HG03159 (cell line): ENCODE results near the gene FBXL12.
A peak's percentile ranks its signal among the peaks of the same experiment; 100 is the strongest.
"Not testable (repeated sequence)": the region's sequence is repeated elsewhere in the genome, so short reads cannot be mapped to it uniquely, and the experiment has no call there.

ENCODE experiments used
- ATAC-seq: cut with Tn5 transposase; IDR thresholded peaks from one replicate; pipeline ENCODE4 v1.9.1; 2021; ENCODE audit warnings: mild to moderate bottlenecking, moderate library complexity; ENCODE audit not compliant: unreplicated experiment

FBXL12 gene

GRCh38 chr19:9818734-9819595 lies at the start of gene FBXL12:
FBXL12 (minus strand) TSS chr19:9819079; CDS start chr19:9818813, 266 bp downstream.
- peak; percentile 78 for ATAC-seq

- no peak for ATAC-seq
These were observed 47.0 kb upstream of the FBXL12 start for GRCh38 chr19:9865732-9866501.

DNA sequence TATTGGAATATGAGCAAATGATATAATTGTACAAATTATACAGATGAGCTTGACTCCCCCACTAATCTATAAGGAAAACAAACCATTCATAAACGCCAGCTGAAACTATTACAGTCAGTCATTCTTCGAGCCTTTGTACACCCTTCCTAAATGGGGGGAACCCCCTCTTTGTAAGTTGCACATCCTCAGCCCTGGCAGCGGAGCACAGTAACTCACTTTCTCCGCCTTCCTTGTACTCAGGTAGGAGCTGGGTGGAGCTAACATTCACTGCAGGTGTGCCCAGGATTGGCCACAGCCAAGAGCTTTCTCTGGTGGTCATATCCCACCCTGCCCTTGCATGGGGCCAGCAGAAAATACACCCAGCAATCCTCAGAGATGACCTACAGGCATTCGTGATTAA lies 44.9 kb upstream of the FBXL12 start:
- no peak for ATAC-seq

DNA sequence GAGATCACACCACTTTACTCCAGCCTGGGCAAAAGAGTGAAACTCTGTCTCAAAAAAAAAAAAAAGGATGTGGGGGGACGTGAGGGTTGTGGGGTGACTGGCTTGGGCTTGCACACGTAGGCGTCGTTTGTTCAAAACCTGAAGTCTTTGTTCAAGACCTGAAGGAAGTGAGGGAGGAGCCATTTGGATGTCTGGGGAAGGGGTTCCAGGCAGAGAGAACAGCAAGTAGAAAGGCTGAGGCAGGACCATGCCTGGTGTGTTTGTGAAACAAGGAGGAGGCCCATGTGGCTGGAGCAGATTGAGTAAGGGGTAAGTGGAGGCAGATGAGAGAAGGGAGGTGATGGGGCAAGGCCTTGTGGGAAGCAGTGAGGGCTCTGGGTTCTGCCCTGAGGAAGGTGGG lies 44.1 kb upstream of the FBXL12 start:
- no peak for ATAC-seq

DNA sequence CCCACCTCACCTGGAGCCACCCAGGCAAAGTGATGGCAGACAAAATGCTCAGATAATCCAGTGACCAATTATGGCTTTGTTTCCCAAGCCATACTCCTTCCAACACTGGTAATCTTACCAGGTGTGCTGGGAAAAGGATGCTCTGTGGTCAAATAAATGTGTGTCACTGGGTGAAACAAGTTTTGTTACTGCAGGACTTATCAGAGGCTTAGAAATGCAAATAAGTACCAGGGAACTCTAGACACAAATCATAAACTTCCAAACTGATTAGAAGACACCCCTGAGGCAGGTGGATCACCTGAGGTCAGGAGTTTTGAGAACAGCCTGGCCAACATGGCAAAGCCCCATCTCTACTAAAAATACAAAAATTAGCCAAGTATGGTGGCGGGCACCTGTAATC lies 42.6 kb upstream of the FBXL12 start:
- no peak for ATAC-seq

GRCh38 chr19:9860407-9860806 lies 41.5 kb upstream of the FBXL12 start:
- no peak for ATAC-seq

- ATAC-seq, result no peak
These were observed 39.9 kb upstream of the FBXL12 start for GRCh38 chr19:9858766-9859165.

- ATAC-seq, result no peak
These were observed 39.3 kb upstream of the FBXL12 start for GRCh38 chr19:9857920-9858746.

DNA sequence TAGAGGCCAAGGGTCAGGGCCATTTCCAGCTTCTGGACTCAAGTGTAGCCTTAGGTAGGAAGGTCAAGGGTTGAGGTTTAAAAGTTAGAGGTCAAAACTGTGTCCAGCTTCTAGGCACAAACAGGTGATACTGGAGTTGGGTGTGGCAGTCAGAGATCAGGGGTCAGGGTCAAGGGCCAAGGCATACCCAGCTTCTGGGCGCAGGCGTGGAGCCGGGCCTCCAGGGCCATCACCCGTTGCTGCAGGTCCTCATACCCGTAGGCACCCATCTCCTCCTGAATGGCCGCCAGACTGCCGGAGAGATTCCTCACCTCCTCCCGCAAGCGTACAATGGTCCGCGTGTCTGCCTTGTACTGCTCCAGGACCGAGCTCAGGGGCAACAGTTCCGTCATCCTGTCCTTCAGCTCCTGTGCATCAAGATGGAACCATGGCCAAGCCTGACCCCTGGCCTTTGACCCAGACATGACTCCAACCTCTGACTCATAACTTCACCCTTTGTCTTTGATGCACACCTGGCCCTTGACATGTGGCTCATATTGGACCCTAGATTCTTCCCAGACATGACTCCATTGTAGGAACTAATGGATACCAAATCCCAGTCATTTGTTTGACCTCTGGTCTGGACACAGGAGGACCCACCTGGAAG lies 38.3 kb upstream of the FBXL12 start:
- ATAC-seq, result no peak

DNA sequence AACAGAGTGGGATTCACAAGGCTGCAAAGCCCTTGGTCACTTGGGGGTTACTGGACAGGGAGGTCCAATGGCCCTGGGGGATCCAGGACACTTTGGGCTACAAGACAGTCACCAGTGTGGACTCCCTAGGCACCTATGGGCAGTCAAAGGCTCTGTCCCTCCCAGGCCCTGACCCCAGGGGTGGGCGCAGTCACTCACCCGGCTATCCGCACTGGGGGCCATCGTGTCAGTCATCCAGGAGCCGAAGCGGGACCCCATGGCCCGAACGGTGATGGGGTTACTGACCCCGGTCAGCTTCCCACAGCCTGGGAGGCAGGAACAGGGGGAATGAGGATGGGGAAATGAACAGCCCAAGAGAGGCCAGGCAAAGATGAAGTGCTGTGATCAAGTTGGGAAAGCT lies 37.7 kb upstream of the FBXL12 start:
- no peak for ATAC-seq

- ATAC-seq, result no peak
These were observed 35.5 kb upstream of the FBXL12 start for GRCh38 chr19:9854282-9854846.

GRCh38 chr19:9850235-9850959 lies 31.5 kb upstream of the FBXL12 start:
- ATAC-seq, result no peak

DNA sequence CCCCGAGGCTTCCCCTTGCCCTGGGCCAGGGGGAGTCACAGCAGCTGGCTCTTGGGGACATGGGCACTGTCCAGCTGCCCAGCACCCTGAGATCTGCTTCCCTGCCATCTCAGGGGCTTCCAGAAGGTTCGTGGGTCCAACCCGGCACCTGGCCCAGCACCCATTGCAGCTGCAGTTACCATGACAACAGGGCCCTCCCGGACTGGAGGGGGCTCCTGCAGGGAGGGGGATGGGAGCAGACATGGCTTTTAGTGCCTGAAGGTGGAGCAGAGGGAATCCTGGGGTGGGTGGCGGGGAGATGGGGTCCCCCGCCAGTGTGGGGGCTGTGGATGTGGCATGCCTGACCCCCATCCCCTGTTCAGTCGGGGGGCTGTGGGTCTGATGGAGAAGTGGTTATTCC lies 30.9 kb upstream of the FBXL12 start:
- no peak for ATAC-seq

DNA sequence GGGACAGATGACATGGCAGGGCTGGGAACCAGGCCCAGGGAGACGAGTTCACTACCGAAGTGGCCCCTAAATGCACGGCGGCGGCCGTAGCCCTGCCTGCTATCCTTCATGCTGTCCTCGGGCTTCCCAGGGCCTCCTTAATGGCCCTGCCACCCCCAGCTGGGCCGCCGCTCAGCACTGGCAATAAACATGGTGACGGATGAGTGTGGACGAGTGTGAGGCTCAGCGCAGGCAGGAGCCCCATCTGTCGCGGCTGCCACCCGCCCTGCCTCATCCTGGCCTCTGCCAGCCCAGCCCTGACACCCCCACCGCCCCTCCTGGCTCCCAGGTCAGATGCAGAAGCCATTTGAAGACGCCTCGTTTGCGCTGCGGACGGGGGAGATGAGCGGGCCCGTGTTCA lies 29.9 kb upstream of the FBXL12 start:
- ATAC-seq, result no peak

GRCh38 chr19:9848060-9848459 lies 29.2 kb upstream of the FBXL12 start:
- no peak for ATAC-seq

DNA sequence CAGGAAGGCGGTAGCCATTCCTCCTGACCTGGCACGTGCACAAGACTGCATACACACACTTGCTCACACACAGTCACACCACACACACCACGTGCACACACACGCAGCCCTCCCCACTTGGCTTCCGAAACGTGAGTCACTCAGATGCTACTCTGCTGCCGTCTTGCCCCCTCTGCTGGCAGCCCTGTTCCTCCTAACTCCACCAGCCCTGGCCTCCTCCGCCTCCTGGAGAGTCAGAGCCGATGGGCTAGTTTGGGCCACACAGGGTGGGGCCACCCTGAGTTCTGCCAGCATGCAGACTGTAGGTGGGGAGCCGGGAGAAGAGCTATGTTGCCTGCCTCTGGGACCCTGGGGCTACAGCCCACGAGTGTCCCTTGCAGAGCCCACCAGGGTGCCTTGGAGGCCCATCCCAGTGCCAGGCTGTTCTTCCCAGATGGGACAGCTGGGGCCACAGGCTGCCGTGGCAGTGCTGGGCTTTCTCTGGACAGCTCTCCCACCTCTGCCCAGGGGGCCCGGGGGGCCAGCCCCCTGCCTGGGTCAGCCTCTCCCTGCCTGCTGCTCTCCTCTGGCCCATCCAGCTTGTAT lies 28.3 kb upstream of the FBXL12 start:
- no peak for ATAC-seq

GRCh38 chr19:9843626-9844273 lies 24.9 kb upstream of the FBXL12 start:
- not testable (repeated sequence) for ATAC-seq

DNA sequence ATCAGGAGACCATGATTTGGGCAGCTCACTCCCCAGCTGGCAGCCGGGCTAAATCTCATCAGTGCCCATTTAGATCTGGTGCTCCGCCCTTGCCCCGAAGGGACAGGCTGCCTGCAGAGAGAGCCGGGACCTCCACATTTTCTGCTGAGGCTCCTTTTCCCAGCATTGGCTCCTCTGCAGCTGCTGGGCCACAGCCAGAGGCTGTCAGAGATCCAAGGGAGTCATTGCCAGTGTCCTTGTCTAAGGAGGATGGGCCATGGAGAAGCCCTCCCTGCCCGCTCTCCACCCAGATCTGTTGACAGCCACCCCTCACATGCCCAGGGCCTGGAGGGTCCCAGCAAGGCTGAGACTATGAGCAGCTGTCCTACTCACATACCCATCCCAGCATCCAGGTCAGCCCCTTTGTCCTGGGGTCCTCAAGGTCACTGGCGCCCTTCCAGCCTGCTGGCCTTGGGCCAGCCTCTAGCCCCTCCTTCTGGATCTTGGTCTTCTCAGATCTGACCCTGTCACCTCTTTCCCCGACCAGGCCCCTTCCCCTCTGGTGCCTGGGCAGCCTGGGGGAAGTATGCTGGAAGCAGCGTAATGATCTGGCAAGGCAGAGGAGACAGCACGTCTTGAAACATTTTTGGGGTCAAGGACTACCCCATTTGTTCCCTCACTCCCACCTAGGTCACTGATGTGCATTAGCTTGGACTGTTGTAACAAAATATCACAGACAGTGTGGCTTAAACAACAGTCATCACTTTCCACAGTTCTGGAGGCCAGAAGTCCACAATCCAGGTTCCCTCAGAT lies 24.2 kb upstream of the FBXL12 start:
- no peak for ATAC-seq
